HG02973 (cell line): Measurements from ENCODE around the gene LCT.
"Not testable (repeated sequence)": the region's sequence is repeated elsewhere in the genome, so short reads cannot be mapped to it uniquely, and the experiment has no call there.

Experiments used
- ATAC-seq: cut with Tn5 transposase; IDR thresholded peaks from one replicate; pipeline ENCODE4 v1.9.1; 2021; ENCODE audit warnings: moderate library complexity; ENCODE audit not compliant: unreplicated experiment

LCT gene

GRCh38 chr2:135836596-135837270 lies at the start of gene LCT:
TSS of gene LCT (minus strand) at chr2:135837184. CDS start at chr2:135837169, 15 bp downstream.
- no peak for ATAC-seq

GRCh38 chr2:135885709-135886108 lies 48.7 kb upstream of the LCT start:
- ATAC-seq = no peak

GRCh38 chr2:135882415-135882814 lies 45.4 kb upstream of the LCT start:
- ATAC-seq = no peak

- not testable (repeated sequence) for ATAC-seq
Measured at GRCh38 chr2:135876770-135877169, 39.8 kb upstream of the LCT start.

- peak; percentile 91 for ATAC-seq
Measured at GRCh38 chr2:135876066-135876711, 39.2 kb upstream of the LCT start, which contains the start of gene MCM6. TSS of gene MCM6 (minus strand) at chr2:135876443. CDS start at chr2:135876365, 78 bp downstream.

GRCh38 chr2:135875491-135876065 lies 38.6 kb upstream of the LCT start:
- peak; percentile 61 for ATAC-seq

- no peak for ATAC-seq
Measured at GRCh38 chr2:135874777-135875365, 37.9 kb upstream of the LCT start.

- peak; percentile 62 for ATAC-seq
Measured at GRCh38 chr2:135870571-135870970, 33.6 kb upstream of the LCT start.

- ATAC-seq = no peak
Measured at GRCh38 chr2:135863233-135863632, 26.2 kb upstream of the LCT start.

GRCh38 chr2:135862718-135863117 lies 25.7 kb upstream of the LCT start:
- no peak for ATAC-seq

GRCh38 chr2:135853401-135853800 lies 16.4 kb upstream of the LCT start:
- no peak for ATAC-seq

GRCh38 chr2:135851858-135852257 lies 14.9 kb upstream of the LCT start:
- no peak for ATAC-seq

GRCh38 chr2:135850892-135851668 lies 14.1 kb upstream of the LCT start:
- no peak for ATAC-seq

GRCh38 chr2:135849087-135849486 lies 12.1 kb upstream of the LCT start:
- ATAC-seq = no peak

GRCh38 chr2:135845997-135846396 lies 9.0 kb upstream of the LCT start:
- ATAC-seq = no peak

- no peak for ATAC-seq
Measured at GRCh38 chr2:135845257-135845656, 8.3 kb upstream of the LCT start.

- no peak for ATAC-seq
Measured at GRCh38 chr2:135844301-135844895, 7.4 kb upstream of the LCT start.

GRCh38 chr2:135843671-135844070 lies 6.7 kb upstream of the LCT start:
- no peak for ATAC-seq

GRCh38 chr2:135840601-135841000 lies 3.6 kb upstream of the LCT start:
- no peak for ATAC-seq

- ATAC-seq = no peak
Measured at GRCh38 chr2:135839713-135840112, 2.7 kb upstream of the LCT start.

- no peak for ATAC-seq
Measured at GRCh38 chr2:135838502-135838901, 1.5 kb upstream of the LCT start.
